ENCODE data around the gene SLC22A23. TPM values are rescaled to one million over a fixed set of nuclear protein-coding genes. Genes with fewer than 3 reads are reported as not detected.
A peak's percentile ranks its signal among the peaks of the same experiment; 100 is the strongest.

The SLC22A23 gene
- total and polyA plus RNA-seq, 8 donors = 4.9 to 27.9 (median 14.2) TPM

GRCh38 chr6:3288711-3289663 is 167.9 kb downstream of the SLC22A23 start:
- H3K4me3 ChIP-seq = no peak overlapping the region
- ATAC-seq (no peak), FAIRE-seq (no peak), DNase-seq (peak in 1 of 6 donors; percentile 56)
- 91 to 92% methylated on average over 19 to 21 of the region's 21 CpGs for WGBS, 2 donors
- no peaks in the 10 kb centered on the region for H3K4me1 ChIP-seq
- TF ChIP-seq CTCF (IDR thresholded peaks at IDR 0.05) = no peak
- peaks cover 0 to 5% (median 0%) of the 10 kb centered on the region in 3 donors for H3K36me3 ChIP-seq
- no peak overlapping the region for H3K27ac ChIP-seq
- intact Hi-C loops (cut with DNase I) = no loop called here
- H3K27me3 ChIP-seq = no peaks in the 10 kb centered on the region
- no peaks in the 10 kb centered on the region for H3K9me3 ChIP-seq

GRCh38 chr6:3287976-3288707 is 168.7 kb downstream of the SLC22A23 start:
- Histone ChIP-seq H3K27ac (no peak overlapping the region), H3K4me1 (no peaks in the 10 kb centered on the region), H3K9me3 (no peaks in the 10 kb centered on the region), H3K36me3 (peaks cover 0 to 8% (median 0%) of the 10 kb centered on the region in 3 donors), H3K27me3 (no peaks in the 10 kb centered on the region), H3K4me3 (no peak overlapping the region)
- peak in 1 of 6 donors; percentile 33 for DNase-seq
- no peak for ATAC-seq
- intact Hi-C loops (cut with DNase I) = no loop called here
- FAIRE-seq = no peak
- 86 to 88% methylated on average over 17 of the region's 17 CpGs for WGBS, 2 donors
- no peak for TF ChIP-seq CTCF (IDR thresholded peaks at IDR 0.05)

GRCh38 chr6:3287308-3287707 is 169.5 kb downstream of the SLC22A23 start:
- H3K4me1 ChIP-seq = no peaks in the 10 kb centered on the region
- peaks cover 0 to 13% (median 0%) of the 10 kb centered on the region in 3 donors for H3K36me3 ChIP-seq
- DNase-seq (peak in 1 of 6 donors; percentile 47), ATAC-seq (no peak), FAIRE-seq (no peak)
- no peaks in the 10 kb centered on the region for H3K27me3 ChIP-seq
- no peaks in the 10 kb centered on the region for H3K9me3 ChIP-seq
- 82 to 88% methylated on average over 9 of the region's 9 CpGs for WGBS, 2 donors
- intact Hi-C loops (cut with DNase I) = no loop called here
- no peak for TF ChIP-seq CTCF (IDR thresholded peaks at IDR 0.05)
- H3K4me3 ChIP-seq = no peak overlapping the region
- no peak overlapping the region for H3K27ac ChIP-seq

- WGBS, 2 donors = 96% methylated on average over 24 of the region's 24 CpGs
- intact Hi-C loops (cut with DNase I) = no loop called here
- peaks cover 0 to 13% (median 0%) of the 10 kb centered on the region in 3 donors for H3K36me3 ChIP-seq
These were observed 170.1 kb downstream of the SLC22A23 start for GRCh38 chr6:3286641-3287171.

More at GRCh38 chr6:3286641-3287171, 170.1 kb downstream of the SLC22A23 start:
- Histone ChIP-seq H3K9me3 (no peaks in the 10 kb centered on the region), H3K4me3 (no peak overlapping the region), H3K27ac (no peak overlapping the region), H3K27me3 (no peaks in the 10 kb centered on the region), H3K4me1 (no peaks in the 10 kb centered on the region)
- ATAC-seq (no peak), FAIRE-seq (no peak), DNase-seq (peak in 1 of 6 donors; percentile 38)
- no peak for TF ChIP-seq CTCF (IDR thresholded peaks at IDR 0.05)
